ENCODE results near the gene NHLRC1. TPM values are rescaled to one million over a fixed set of nuclear protein-coding genes. Genes with fewer than 3 reads are reported as not detected.

The NHLRC1 gene
- polyA plus RNA-seq, 1 experiment = 1.4 TPM

DNA sequence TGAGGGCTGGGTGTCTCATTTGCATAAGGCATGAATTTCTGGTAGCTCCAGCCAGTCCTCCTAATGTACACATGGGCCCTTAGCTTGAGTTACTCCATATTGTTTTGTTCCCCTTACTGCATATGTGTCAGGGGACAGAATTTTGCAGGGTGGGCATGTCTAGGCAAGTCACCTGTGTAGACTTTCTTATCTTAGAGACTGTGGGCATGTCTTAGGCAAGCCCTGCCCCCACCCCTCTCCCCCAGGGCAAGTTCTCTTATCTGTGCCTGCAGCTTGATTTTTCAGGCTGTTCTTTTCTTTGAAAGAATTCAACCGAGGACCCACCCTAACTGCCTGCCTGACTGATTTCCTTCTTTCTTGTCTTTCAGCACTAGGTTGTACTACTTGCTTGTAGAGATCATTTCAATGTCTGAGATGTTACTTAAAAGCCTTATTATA lies 32.1 kb downstream of the NHLRC1 start:
- H3K27ac ChIP-seq (ENCODE audit: low read depth, low read length) = no peak overlapping the region
- POLR2A ChIA-PET = no interaction called here
- no peak for DNase-seq (ENCODE audit: low read depth, low spot score)
- no peaks in the 10 kb centered on the region for H3K27me3 ChIP-seq (ENCODE audit: control insufficient read depth, insufficient read depth, low read length)
- CTCF ChIA-PET = no interaction called here
- TF ChIP-seq, protein P1, sequence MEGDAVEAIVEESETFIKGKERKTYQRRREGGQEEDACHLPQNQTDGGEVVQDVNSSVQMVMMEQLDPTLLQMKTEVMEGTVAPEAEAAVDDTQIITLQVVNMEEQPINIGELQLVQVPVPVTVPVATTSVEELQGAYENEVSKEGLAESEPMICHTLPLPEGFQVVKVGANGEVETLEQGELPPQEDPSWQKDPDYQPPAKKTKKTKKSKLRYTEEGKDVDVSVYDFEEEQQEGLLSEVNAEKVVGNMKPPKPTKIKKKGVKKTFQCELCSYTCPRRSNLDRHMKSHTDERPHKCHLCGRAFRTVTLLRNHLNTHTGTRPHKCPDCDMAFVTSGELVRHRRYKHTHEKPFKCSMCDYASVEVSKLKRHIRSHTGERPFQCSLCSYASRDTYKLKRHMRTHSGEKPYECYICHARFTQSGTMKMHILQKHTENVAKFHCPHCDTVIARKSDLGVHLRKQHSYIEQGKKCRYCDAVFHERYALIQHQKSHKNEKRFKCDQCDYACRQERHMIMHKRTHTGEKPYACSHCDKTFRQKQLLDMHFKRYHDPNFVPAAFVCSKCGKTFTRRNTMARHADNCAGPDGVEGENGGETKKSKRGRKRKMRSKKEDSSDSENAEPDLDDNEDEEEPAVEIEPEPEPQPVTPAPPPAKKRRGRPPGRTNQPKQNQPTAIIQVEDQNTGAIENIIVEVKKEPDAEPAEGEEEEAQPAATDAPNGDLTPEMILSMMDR (IDR thresholded peaks at IDR 0.05; ENCODE audit: low read depth, low read length) = no peak
- no peak overlapping the region for H3K4me3 ChIP-seq (ENCODE audit: low read depth, low read length)
- H3K9me3 ChIP-seq (ENCODE audit: control insufficient read depth, insufficient read depth, low read length) = peaks cover 7% of the 10 kb centered on the region; the same call in 1 of the 2 replicates

DNA sequence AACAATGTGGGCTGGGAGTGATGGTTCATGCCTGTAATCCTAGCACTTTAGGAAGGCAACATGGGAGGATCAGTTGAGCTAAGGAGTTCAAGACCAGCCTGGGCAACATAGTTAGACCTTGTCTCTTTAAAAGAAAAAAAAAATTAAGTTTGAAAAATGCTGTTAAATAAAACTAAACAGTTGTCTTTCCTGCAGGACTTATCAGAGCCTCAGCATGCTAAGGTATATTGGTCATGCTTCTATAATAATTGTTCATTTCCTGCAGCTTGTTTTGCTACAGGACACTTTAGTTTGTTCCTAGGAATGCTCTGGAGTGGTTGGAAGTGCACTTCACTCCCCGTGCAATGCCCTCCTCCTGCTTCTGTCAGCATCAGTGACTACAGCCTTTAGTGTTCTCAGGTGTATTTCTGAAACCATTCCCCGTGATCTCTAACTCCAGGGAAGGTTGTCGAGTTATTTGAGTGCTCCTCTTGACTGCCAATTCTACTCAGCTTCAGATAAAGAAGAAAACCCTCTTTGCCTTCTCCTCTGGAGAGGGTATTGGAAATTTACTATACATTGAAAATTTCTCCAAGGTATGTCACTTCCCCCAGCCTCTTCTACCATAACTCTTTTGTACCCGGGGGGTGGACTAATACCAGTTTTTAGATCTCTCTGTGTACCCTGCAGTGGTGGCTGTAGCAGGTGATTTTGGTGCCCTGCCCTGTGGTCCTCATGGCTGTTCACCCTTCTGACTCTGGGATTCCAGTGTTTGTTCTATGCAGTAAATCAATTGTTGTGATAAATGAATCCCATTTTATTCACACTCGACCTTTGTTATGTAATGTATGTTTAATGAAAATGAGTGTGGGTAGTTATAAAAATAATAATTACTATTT lies 33.8 kb downstream of the NHLRC1 start:
- ChIA-PET POLR2A (no interaction called here), CTCF (no interaction called here)
- peaks cover 7% of the 10 kb centered on the region; the same call in 1 of the 2 replicates for H3K9me3 ChIP-seq (ENCODE audit: control insufficient read depth, insufficient read depth, low read length)
- no peak overlapping the region for H3K4me3 ChIP-seq (ENCODE audit: low read depth, low read length)
- TF ChIP-seq, protein P1 (IDR thresholded peaks at IDR 0.05; ENCODE audit: low read depth, low read length) = no peak
- H3K27me3 ChIP-seq (ENCODE audit: control insufficient read depth, insufficient read depth, low read length) = no peaks in the 10 kb centered on the region
- DNase-seq (ENCODE audit: low read depth, low spot score) = no peak
- H3K27ac ChIP-seq (ENCODE audit: low read depth, low read length) = no peak overlapping the region

DNA sequence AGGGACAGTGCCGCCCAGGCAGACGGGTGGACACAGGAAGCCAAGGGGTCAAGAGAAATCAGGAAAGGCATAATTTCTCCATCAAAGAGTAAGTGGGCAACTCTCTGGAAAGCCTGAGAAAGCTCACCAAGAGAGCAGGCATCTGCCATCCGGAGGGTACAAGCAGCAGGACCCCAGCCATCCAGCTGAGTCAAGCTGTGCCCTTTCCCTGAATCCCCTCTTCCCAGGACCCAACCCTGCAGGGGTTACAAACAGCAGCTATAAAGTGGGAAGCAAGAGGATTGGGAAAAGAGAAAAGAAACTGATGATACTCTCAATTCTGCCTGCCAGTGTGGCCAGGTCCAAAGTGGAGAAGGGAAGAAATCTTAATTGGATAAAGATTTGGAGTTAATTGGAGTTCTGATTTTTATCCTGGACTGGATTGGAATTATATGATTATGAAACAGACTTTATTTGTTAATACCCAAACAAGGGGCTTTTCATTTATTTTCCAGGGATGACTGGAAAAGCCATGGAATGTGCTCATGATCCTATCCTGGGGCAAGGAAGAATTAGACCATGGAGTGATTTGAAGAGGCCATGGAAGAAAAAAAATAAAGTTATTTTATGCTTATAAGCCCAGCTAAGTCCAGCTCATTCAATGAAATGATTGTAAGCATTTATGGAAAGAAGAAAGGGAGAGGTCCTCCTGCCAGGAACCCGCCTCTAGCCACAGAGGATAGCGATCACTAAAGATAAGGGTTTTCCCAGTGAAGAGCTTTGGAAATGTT lies 34.9 kb downstream of the NHLRC1 start:
- POLR2A ChIA-PET = no interaction called here
- H3K27ac ChIP-seq (ENCODE audit: low read depth, low read length) = no peak overlapping the region
- TF ChIP-seq, protein P1 (IDR thresholded peaks at IDR 0.05; ENCODE audit: low read depth, low read length) = no peak
- H3K4me3 ChIP-seq (ENCODE audit: low read depth, low read length) = no peak overlapping the region
- peaks cover 7% of the 10 kb centered on the region; the same call in 1 of the 2 replicates for H3K9me3 ChIP-seq (ENCODE audit: control insufficient read depth, insufficient read depth, low read length)
- no peaks in the 10 kb centered on the region for H3K27me3 ChIP-seq (ENCODE audit: control insufficient read depth, insufficient read depth, low read length)
- CTCF ChIA-PET = no interaction called here
- DNase-seq (ENCODE audit: low read depth, low spot score) = no peak

- POLR2A ChIA-PET = interaction anchor here (0.7 kb wide), 1 partner anchor 20 kb away, joined by 3 read pairs; no protein-coding TSS in a partner anchor
- H3K27ac ChIP-seq (ENCODE audit: low read depth, low read length) = no peak overlapping the region
- no peak for DNase-seq (ENCODE audit: low read depth, low spot score)
Measured at GRCh38 chr6:18081025-18081668, 41.3 kb downstream of the NHLRC1 start.

More at GRCh38 chr6:18081025-18081668, 41.3 kb downstream of the NHLRC1 start:
- TF ChIP-seq, protein P1 (IDR thresholded peaks at IDR 0.05; ENCODE audit: low read depth, low read length) = no peak
- CTCF ChIA-PET = no interaction called here
- Histone ChIP-seq H3K27me3 (ENCODE audit: control insufficient read depth, insufficient read depth, low read length) (no peaks in the 10 kb centered on the region), H3K9me3 (ENCODE audit: control insufficient read depth, insufficient read depth, low read length) (no peaks in the 10 kb centered on the region), H3K4me3 (ENCODE audit: low read depth, low read length) (no peak overlapping the region)
